Breast epithelium (tissue), 3 donors: ENCODE measurements around the gene FIBCD1.

ENCODE experiments used
- POLR2A ChIP-seq: fragments of 450-650 bp; IDR thresholded peaks from one replicate; pipeline ENCODE4 v1.6.1; 2016; ENCODE audit warnings: antibody characterized with exemption, mild to moderate bottlenecking, moderate library complexity
- POLR2AphosphoS5 ChIP-seq, 3 donors: sonication (generic); formaldehyde crosslinking; IDR thresholded peaks; one replicate each; pipeline ENCODE4 v1.6.1; 2017; ENCODE audit warnings: antibody characterized with exemption in 3 of 3
- TF ChIP-seq, protein P1 (sequence below), 3 donors: fragments of 450-650 bp; IDR thresholded peaks; one replicate each; pipeline ENCODE4 v1.5.1; 2016 to 2017; ENCODE audit warnings: antibody characterized with exemption in 3 of 3, mild to moderate bottlenecking in 3 of 3, moderate library complexity in 3 of 3

DNA sequence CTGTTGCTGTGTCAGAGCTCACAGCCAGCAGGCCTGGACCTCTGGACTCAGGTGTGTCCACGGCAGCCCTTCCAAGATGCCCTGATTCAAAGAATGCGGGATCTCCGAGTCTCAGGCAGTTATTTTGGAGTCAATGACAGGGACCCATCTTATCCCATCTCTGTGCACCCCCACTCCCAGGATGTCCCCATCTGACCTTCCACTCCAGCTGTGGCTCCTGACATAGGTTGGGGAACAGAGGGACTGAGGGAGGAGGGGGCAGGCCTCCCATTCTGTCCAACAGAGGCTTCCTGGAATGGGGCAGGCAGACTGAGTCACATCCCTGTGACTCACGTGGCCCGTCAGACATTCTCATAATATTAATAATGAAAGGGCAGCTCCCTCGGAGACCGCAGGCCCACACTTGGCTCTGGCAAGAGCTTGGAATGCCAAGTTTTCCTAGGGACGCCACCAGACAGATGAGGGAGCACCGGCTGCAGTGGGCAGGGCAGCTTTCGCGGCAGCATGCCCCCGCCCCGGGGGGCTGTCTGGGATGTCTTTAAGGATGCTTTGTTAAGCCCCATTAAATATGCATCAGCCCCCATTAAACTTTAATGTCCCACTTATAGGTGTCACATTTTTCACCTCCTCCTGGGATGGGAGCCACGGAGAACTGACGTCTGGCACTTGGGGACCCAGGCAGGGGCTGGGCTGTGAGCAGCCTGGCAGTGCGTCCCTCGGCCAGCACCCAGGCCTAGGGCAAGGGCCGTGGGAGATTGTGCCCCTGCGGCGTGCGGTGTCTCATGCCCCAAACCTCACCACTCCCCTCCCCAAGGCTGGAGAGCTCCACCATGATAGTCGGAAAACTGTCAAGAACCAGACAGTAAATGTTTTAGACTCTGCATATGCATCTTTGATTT lies 23.6 kb upstream of the FIBCD1 start:
- TF ChIP-seq POLR2AphosphoS5 (IDR thresholded peaks at IDR 0.05) = peak in 1 of 3 donors; percentile 37
- TF ChIP-seq, protein P1, sequence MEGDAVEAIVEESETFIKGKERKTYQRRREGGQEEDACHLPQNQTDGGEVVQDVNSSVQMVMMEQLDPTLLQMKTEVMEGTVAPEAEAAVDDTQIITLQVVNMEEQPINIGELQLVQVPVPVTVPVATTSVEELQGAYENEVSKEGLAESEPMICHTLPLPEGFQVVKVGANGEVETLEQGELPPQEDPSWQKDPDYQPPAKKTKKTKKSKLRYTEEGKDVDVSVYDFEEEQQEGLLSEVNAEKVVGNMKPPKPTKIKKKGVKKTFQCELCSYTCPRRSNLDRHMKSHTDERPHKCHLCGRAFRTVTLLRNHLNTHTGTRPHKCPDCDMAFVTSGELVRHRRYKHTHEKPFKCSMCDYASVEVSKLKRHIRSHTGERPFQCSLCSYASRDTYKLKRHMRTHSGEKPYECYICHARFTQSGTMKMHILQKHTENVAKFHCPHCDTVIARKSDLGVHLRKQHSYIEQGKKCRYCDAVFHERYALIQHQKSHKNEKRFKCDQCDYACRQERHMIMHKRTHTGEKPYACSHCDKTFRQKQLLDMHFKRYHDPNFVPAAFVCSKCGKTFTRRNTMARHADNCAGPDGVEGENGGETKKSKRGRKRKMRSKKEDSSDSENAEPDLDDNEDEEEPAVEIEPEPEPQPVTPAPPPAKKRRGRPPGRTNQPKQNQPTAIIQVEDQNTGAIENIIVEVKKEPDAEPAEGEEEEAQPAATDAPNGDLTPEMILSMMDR (IDR thresholded peaks at IDR 0.05) = no peak
- no peak for TF ChIP-seq POLR2A
